ENCODE results near the gene SPHK1.

Gene SPHK1

GRCh38 chr17:76371656-76372628, 12.5 kb upstream of the SPHK1 start:
- Histone ChIP-seq H3K27me3 (peaks cover 4% of the 10 kb centered on the region), H3K4me1 (ENCODE audit: control insufficient read depth in 1 of 2, insufficient read depth in 1 of 2, low read depth in 1 of 2, low read length in 1 of 2) (no peaks in the 10 kb centered on the region), H3K27ac (no peak overlapping the region), H3K4me3 (ENCODE audit: low read depth in 1 of 2, low read length in 1 of 2) (no peak overlapping the region), H3K9me3 (no peaks in the 10 kb centered on the region), H3K36me3 (no peaks in the 10 kb centered on the region)
- no peak for TF ChIP-seq CTCF (IDR thresholded peaks at IDR 0.05)

- TF ChIP-seq CTCF (IDR thresholded peaks at IDR 0.05), result no peak
- Histone ChIP-seq H3K27me3 (peaks cover 10% of the 10 kb centered on the region), H3K36me3 (no peaks in the 10 kb centered on the region), H3K4me3 (ENCODE audit: low read depth in 1 of 2, low read length in 1 of 2) (no peak overlapping the region), H3K27ac (no peak overlapping the region), H3K9me3 (no peaks in the 10 kb centered on the region), H3K4me1 (ENCODE audit: control insufficient read depth in 1 of 2, insufficient read depth in 1 of 2, low read depth in 1 of 2, low read length in 1 of 2) (peaks cover under 1 to 4% of the 10 kb centered on the region in 2 experiments)
Measured at GRCh38 chr17:76376318-76377133, 7.9 kb upstream of the SPHK1 start.

GRCh38 chr17:76378548-76379274, 5.7 kb upstream of the SPHK1 start:
- H3K9me3 ChIP-seq, result no peaks in the 10 kb centered on the region
- H3K4me1 ChIP-seq (ENCODE audit: control insufficient read depth in 1 of 2, insufficient read depth in 1 of 2, low read depth in 1 of 2, low read length in 1 of 2), result peaks cover 22% of the 10 kb centered on the region in 2 experiments
- H3K36me3 ChIP-seq, result no peaks in the 10 kb centered on the region
- peaks cover 31% of the 10 kb centered on the region for H3K27me3 ChIP-seq
- no peak overlapping the region for H3K27ac ChIP-seq
- no peak overlapping the region for H3K4me3 ChIP-seq (ENCODE audit: low read depth in 1 of 2, low read length in 1 of 2)
- no peak for TF ChIP-seq CTCF (IDR thresholded peaks at IDR 0.05)

GRCh38 chr17:76379275-76379641, 5.2 kb upstream of the SPHK1 start:
- Histone ChIP-seq H3K9me3 (no peaks in the 10 kb centered on the region), H3K27ac (no peak overlapping the region), H3K4me1 (ENCODE audit: control insufficient read depth in 1 of 2, insufficient read depth in 1 of 2, low read depth in 1 of 2, low read length in 1 of 2) (peaks cover 25 to 26% of the 10 kb centered on the region in 2 experiments), H3K4me3 (ENCODE audit: low read depth in 1 of 2, low read length in 1 of 2) (no peak overlapping the region), H3K36me3 (no peaks in the 10 kb centered on the region), H3K27me3 (peaks cover 35% of the 10 kb centered on the region)
- no peak for TF ChIP-seq CTCF (IDR thresholded peaks at IDR 0.05)

GRCh38 chr17:76379646-76380376, 4.6 kb upstream of the SPHK1 start:
- TF ChIP-seq CTCF (IDR thresholded peaks at IDR 0.05), result no peak
- H3K27me3 ChIP-seq, result peaks cover 40% of the 10 kb centered on the region
- H3K9me3 ChIP-seq, result no peaks in the 10 kb centered on the region
- no peaks in the 10 kb centered on the region for H3K36me3 ChIP-seq
- no peak overlapping the region for H3K4me3 ChIP-seq (ENCODE audit: low read depth in 1 of 2, low read length in 1 of 2)
- no peak overlapping the region for H3K27ac ChIP-seq
- peaks cover 29% of the 10 kb centered on the region in 2 experiments for H3K4me1 ChIP-seq (ENCODE audit: control insufficient read depth in 1 of 2, insufficient read depth in 1 of 2, low read depth in 1 of 2, low read length in 1 of 2)
